K562 (cell line): ENCODE data around the gene IGLL1. TPM values are rescaled to one million over a fixed set of nuclear protein-coding genes. Genes with fewer than 3 reads are reported as not detected.
"Not testable (repeated sequence)": the region's sequence is repeated elsewhere in the genome, so short reads cannot be mapped to it uniquely, and the experiment has no call there.

Experiments used
- REST ChIP-seq, 2 experiments: fragments of 450-650 bp; formaldehyde crosslinking in 1 of 2; IDR thresholded peaks; 2 replicates each; pipeline versions ENCODE4 v1.4.0 to v1.6.1; 2014 to 2020; ENCODE audit warnings: mild to moderate bottlenecking in 2 of 2, borderline replicate concordance in 1 of 2, low read depth in 1 of 2
- polyA plus RNA-seq, 8 experiments: library from polyadenylated mRNA; depleted of rRNA in 4 of 8; stranded (reverse) in 5 of 8; unstranded in 3 of 8; fragments of >200 nt; fragmentation: Nextera tagmentation in 2 of 8; fragmentation: Illumina TruSeq in 1 of 8; extraction: Ambion mirVana in 2 of 8; extraction: Trizol in 1 of 8; gene quantifications; 2 replicates each; pipeline versions ENCODE4 v1.2.1 to v1.2.3, GENCODE V29; 2011 to 2014; ENCODE audit warnings: inconsistent platforms in 1 of 8, missing spikeins in 1 of 8
- total RNA-seq, 7 experiments: library from RNA; depleted of rRNA in 6 of 7; stranded (reverse); fragments of >200 nt in 6 of 7; fragmentation: Illumina TruSeq in 2 of 7; extraction: Trizol in 2 of 7; gene quantifications; 2 replicates each; pipeline versions ENCODE4 v1.2.1 to v1.2.3, GENCODE V29; 2011 to 2021; ENCODE audit warnings: low replicate concordance in 1 of 7

Gene IGLL1
- total and polyA plus RNA-seq, 9 of the 15 experiments (the other 6 are each of a cell fraction or from before 2014, with no cell fraction given) = 0.10 to 0.32 (median 0.20) TPM; not detected in 6

- peak; percentile 82 for TF ChIP-seq REST (IDR thresholded peaks at IDR 0.05; ENCODE audit: borderline replicate concordance)
- not testable (repeated sequence) for TF ChIP-seq REST (CRISPR knock-in tag; IDR thresholded peaks at IDR 0.05; ENCODE audit: low read depth)
- TF ChIP-seq, all 486 proteins: peak for 9; not testable (repeated sequence) for 477
Observed at GRCh38 chr22:23627401-23628055, 47.4 kb upstream of the IGLL1 start (continued).
